WTC11 (cell line): ENCODE data around the gene TSC22D2. TPM values are rescaled to one million over a fixed set of nuclear protein-coding genes. Genes with fewer than 3 reads are reported as not detected.

Experiments used
- ATAC-seq: fragments of 200-7000 bp; cut with Tn5 transposase; 2 replicates; pipeline ENCODE4 v1.10.0; 2021; ENCODE audit warnings: mild to moderate bottlenecking, moderate library complexity
- CTCF ChIA-PET: fragments of 300-600 bp; sonication (Branson Sonifier 250); formaldehyde crosslinking; loops from one replicate; lab custom pipeline; 2021; ENCODE audit warnings: antibody characterized with exemption; lab: Charles Lee
- POLR2A ChIA-PET: fragments of 350-600 bp; sonication (Branson Sonifier 250); formaldehyde crosslinking; loops from one replicate; lab custom pipeline; 2021; ENCODE audit warnings: antibody characterized with exemption; lab: Charles Lee
- DNase-seq: peaks from one replicate; pipeline ENCODE4 v3.0.0; 2021; ENCODE audit warnings: low spot score
- H3K27ac Mint-ChIP-seq: 2 replicates; pipeline ENCODE4 v1.8.0; 2021; ENCODE audit warnings: mixed read lengths
- H3K27me3 Mint-ChIP-seq: 2 replicates; pipeline ENCODE4 v1.8.0; 2021; ENCODE audit warnings: low read depth, mild to moderate bottlenecking, moderate library complexity, mixed read lengths
- H3K36me3 Mint-ChIP-seq: 2 replicates; pipeline ENCODE4 v1.8.0; 2021; ENCODE audit warnings: mixed read lengths
- H3K4me1 Mint-ChIP-seq: 2 replicates; pipeline ENCODE4 v1.8.0; 2022; ENCODE audit warnings: mixed read lengths
- H3K4me3 Mint-ChIP-seq: 2 replicates; pipeline ENCODE4 v1.8.0; 2021; ENCODE audit warnings: mild to moderate bottlenecking, moderate library complexity, mixed read lengths
- H3K9me3 Mint-ChIP-seq: 2 replicates; pipeline ENCODE4 v1.8.0; 2021; ENCODE audit warnings: mixed read lengths
- ARID4B ChIP-seq: sonication (generic); formaldehyde crosslinking; IDR thresholded peaks from 2 replicates; pipeline ENCODE4 v1.8.0; 2023; ENCODE audit warnings: missing genetic modification reagents, mild to moderate bottlenecking, borderline replicate concordance
- ATF1 ChIP-seq: sonication (generic); formaldehyde crosslinking; IDR thresholded peaks from 2 replicates; pipeline ENCODE4 v1.8.1; 2023; ENCODE audit warnings: mild to moderate bottlenecking, moderate library complexity, missing genetic modification reagents
- CREB1 ChIP-seq: sonication (generic); formaldehyde crosslinking; IDR thresholded peaks from 2 replicates; pipeline ENCODE4 v1.8.0; 2023; ENCODE audit warnings: mild to moderate bottlenecking, missing genetic modification reagents
- CTCF ChIP-seq: fragments of 200-600 bp; IDR thresholded peaks from 2 replicates; pipeline ENCODE4 v1.8.0; 2022; ENCODE audit warnings: antibody characterized with exemption
- ESRRA ChIP-seq: sonication (generic); formaldehyde crosslinking; IDR thresholded peaks from 2 replicates; pipeline ENCODE4 v1.8.1; 2022; ENCODE audit warnings: mild to moderate bottlenecking, missing genetic modification reagents, borderline replicate concordance
- FOXK1 ChIP-seq: sonication (generic); formaldehyde crosslinking; IDR thresholded peaks from 2 replicates; pipeline ENCODE4 v1.8.0; 2022; ENCODE audit warnings: mild to moderate bottlenecking, moderate library complexity, missing genetic modification reagents
- HMGXB4 ChIP-seq: sonication (generic); formaldehyde crosslinking; IDR thresholded peaks from 2 replicates; pipeline ENCODE4 v1.8.1; 2023; ENCODE audit warnings: mild to moderate bottlenecking, moderate library complexity, missing genetic modification reagents
- JUN ChIP-seq: sonication (generic); formaldehyde crosslinking; IDR thresholded peaks from 2 replicates; pipeline ENCODE4 v1.8.0; 2023; ENCODE audit warnings: mild to moderate bottlenecking, missing genetic modification reagents
- KAT7 ChIP-seq: sonication (generic); formaldehyde crosslinking; IDR thresholded peaks from 2 replicates; pipeline ENCODE4 v1.8.1; 2023; ENCODE audit warnings: missing genetic modification reagents, mild to moderate bottlenecking, borderline replicate concordance
- MYBL2 ChIP-seq: sonication (generic); formaldehyde crosslinking; IDR thresholded peaks from 2 replicates; pipeline ENCODE4 v1.8.1; 2023; ENCODE audit warnings: mild to moderate bottlenecking, moderate library complexity, missing genetic modification reagents
- NFYB ChIP-seq: sonication (generic); formaldehyde crosslinking; conservative IDR thresholded peaks from 2 replicates; pipeline ENCODE4 v1.8.0; 2022; ENCODE audit warnings: low read depth, missing genetic modification reagents
- NR3C1 ChIP-seq: sonication (generic); formaldehyde crosslinking; conservative IDR thresholded peaks from 2 replicates; pipeline ENCODE4 v1.8.1; 2023; ENCODE audit warnings: low read depth, mild to moderate bottlenecking, missing genetic modification reagents
- OVOL2 ChIP-seq: fragments of 250-450 bp; sonication (Bioruptor Pico); IDR thresholded peaks from 2 replicates; pipeline ENCODE4 v1.9.0; 2021; ENCODE audit warnings: mild to moderate bottlenecking, borderline replicate concordance
- TCF7 ChIP-seq: sonication (generic); formaldehyde crosslinking; IDR thresholded peaks from 2 replicates; pipeline ENCODE4 v1.8.0; 2022; ENCODE audit warnings: mild to moderate bottlenecking, low read depth, missing genetic modification reagents, moderate library complexity
- TEAD4 ChIP-seq: sonication (generic); formaldehyde crosslinking; IDR thresholded peaks from 2 replicates; pipeline ENCODE4 v1.8.0; 2022; ENCODE audit warnings: mild to moderate bottlenecking, missing genetic modification reagents
- TP53 ChIP-seq: sonication (generic); formaldehyde crosslinking; IDR thresholded peaks from 2 replicates; pipeline ENCODE4 v1.8.1; 2023; ENCODE audit warnings: mild to moderate bottlenecking, missing genetic modification reagents
- ZNF138 ChIP-seq: sonication (generic); formaldehyde crosslinking; conservative IDR thresholded peaks from 2 replicates; pipeline ENCODE4 v1.8.1; 2022; ENCODE audit warnings: mild to moderate bottlenecking, moderate library complexity, missing genetic modification reagents
- total RNA-seq: library from RNA; stranded (reverse); gene quantifications from 3 replicates; pipeline ENCODE4 v1.2.3, GENCODE V29; 2021
- TF ChIP-seq, protein P1 (sequence below): fragments of 250-450 bp; sonication (Bioruptor Pico); IDR thresholded peaks from 2 replicates; pipeline ENCODE4 v1.9.0; 2021; ENCODE audit warnings: mild to moderate bottlenecking
- TF ChIP-seq, protein P2 (sequence below): sonication (generic); formaldehyde crosslinking; IDR thresholded peaks from 2 replicates; pipeline ENCODE4 v1.8.1; 2023; ENCODE audit warnings: mild to moderate bottlenecking, missing genetic modification reagents
- TF ChIP-seq, protein P3 (sequence below): sonication (generic); formaldehyde crosslinking; conservative IDR thresholded peaks from 2 replicates; pipeline ENCODE4 v1.8.1; 2023; ENCODE audit warnings: mild to moderate bottlenecking, low read depth, missing genetic modification reagents, moderate library complexity

The TSC22D2 gene
- total RNA-seq, 1 experiment from 2014 or later: 24.0 TPM

DNA sequence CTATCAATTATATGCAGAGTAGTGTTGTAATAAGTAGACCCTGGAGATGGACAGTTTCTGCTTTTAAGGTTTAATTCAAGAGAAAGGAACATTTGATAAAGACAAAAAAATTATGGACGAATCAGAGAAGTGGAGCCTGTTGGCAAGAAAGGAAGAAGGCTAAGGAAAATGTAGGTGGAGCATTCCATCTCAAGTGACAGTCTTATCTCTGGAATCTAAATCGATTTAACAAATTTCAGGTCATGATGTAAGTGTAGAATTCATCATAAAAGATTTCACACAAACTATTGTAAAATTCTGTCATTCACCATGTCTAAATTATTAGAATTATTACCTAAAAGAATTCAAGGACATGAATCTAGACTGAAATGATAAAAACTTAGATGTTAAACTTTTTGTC is 36.3 kb downstream of the TSC22D2 start (continued):
- no peak for TF ChIP-seq ATF1 (CRISPR knock-in tag)
- no peak for TF ChIP-seq ESRRA (CRISPR knock-in tag)
- no peak for TF ChIP-seq ZNF138 (CRISPR knock-in tag)
- TF ChIP-seq MYBL2 (CRISPR knock-in tag): no peak
- TF ChIP-seq FOXK1 (CRISPR knock-in tag): no peak

- Mint-ChIP-seq H3K9me3 (no peaks in the 10 kb centered on the region), H3K27me3 (no peaks in the 10 kb centered on the region), H3K36me3 (peaks cover 6% of the 10 kb centered on the region), H3K4me1 (peaks cover 20% of the 10 kb centered on the region), H3K4me3 (no peak overlapping the region), H3K27ac (no peak overlapping the region)
- POLR2A ChIA-PET: no interaction called here
- TF ChIP-seq OVOL2: no peak
- no peak for TF ChIP-seq ATF1 (CRISPR knock-in tag)
- TF ChIP-seq CTCF: no peak
- DNase-seq (no peak), ATAC-seq (no peak)
- CTCF ChIA-PET: no interaction called here
These were observed 38.4 kb downstream of the TSC22D2 start for GRCh38 chr3:150446470-150446977.

- DNase-seq (no peak), ATAC-seq (no peak)
- H3K4me1 Mint-ChIP-seq: peaks cover 20% of the 10 kb centered on the region
- peaks cover under 1% of the 10 kb centered on the region; the same call in 1 of the 2 replicates for H3K36me3 Mint-ChIP-seq
- no peaks in the 10 kb centered on the region for H3K27me3 Mint-ChIP-seq
- H3K9me3 Mint-ChIP-seq: no peaks in the 10 kb centered on the region
- H3K4me3 Mint-ChIP-seq: no peak overlapping the region
- CTCF ChIA-PET: no interaction called here
- H3K27ac Mint-ChIP-seq: no peak overlapping the region
- POLR2A ChIA-PET: no interaction called here
- TF ChIP-seq ARID4B (CRISPR knock-in tag) (no peak), NR3C1 (CRISPR knock-in tag) (no peak), NFYB (CRISPR knock-in tag) (no peak), KAT7 (CRISPR knock-in tag) (no peak), ATF1 (CRISPR knock-in tag) (no peak), ESRRA (CRISPR knock-in tag) (no peak), MYBL2 (CRISPR knock-in tag) (no peak), TP53 (CRISPR knock-in tag) (no peak), HMGXB4 (CRISPR knock-in tag) (no peak), TCF7 (CRISPR knock-in tag) (no peak), JUN (CRISPR knock-in tag) (no peak), TEAD4 (CRISPR knock-in tag) (no peak), CREB1 (CRISPR knock-in tag) (no peak)
- TF ChIP-seq, protein P1, sequence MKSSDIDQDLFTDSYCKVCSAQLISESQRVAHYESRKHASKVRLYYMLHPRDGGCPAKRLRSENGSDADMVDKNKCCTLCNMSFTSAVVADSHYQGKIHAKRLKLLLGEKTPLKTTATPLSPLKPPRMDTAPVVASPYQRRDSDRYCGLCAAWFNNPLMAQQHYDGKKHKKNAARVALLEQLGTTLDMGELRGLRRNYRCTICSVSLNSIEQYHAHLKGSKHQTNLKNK (CRISPR knock-in tag): no peak
- TF ChIP-seq, protein P2, sequence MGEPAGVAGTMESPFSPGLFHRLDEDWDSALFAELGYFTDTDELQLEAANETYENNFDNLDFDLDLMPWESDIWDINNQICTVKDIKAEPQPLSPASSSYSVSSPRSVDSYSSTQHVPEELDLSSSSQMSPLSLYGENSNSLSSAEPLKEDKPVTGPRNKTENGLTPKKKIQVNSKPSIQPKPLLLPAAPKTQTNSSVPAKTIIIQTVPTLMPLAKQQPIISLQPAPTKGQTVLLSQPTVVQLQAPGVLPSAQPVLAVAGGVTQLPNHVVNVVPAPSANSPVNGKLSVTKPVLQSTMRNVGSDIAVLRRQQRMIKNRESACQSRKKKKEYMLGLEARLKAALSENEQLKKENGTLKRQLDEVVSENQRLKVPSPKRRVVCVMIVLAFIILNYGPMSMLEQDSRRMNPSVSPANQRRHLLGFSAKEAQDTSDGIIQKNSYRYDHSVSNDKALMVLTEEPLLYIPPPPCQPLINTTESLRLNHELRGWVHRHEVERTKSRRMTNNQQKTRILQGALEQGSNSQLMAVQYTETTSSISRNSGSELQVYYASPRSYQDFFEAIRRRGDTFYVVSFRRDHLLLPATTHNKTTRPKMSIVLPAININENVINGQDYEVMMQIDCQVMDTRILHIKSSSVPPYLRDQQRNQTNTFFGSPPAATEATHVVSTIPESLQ (CRISPR knock-in tag): no peak
- TF ChIP-seq, protein P3, sequence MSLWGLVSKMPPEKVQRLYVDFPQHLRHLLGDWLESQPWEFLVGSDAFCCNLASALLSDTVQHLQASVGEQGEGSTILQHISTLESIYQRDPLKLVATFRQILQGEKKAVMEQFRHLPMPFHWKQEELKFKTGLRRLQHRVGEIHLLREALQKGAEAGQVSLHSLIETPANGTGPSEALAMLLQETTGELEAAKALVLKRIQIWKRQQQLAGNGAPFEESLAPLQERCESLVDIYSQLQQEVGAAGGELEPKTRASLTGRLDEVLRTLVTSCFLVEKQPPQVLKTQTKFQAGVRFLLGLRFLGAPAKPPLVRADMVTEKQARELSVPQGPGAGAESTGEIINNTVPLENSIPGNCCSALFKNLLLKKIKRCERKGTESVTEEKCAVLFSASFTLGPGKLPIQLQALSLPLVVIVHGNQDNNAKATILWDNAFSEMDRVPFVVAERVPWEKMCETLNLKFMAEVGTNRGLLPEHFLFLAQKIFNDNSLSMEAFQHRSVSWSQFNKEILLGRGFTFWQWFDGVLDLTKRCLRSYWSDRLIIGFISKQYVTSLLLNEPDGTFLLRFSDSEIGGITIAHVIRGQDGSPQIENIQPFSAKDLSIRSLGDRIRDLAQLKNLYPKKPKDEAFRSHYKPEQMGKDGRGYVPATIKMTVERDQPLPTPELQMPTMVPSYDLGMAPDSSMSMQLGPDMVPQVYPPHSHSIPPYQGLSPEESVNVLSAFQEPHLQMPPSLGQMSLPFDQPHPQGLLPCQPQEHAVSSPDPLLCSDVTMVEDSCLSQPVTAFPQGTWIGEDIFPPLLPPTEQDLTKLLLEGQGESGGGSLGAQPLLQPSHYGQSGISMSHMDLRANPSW (CRISPR knock-in tag): no peak
These were observed 39.0 kb downstream of the TSC22D2 start for GRCh38 chr3:150447084-150447483.
